SH-SY5Y (cell line): ENCODE data around the gene FLVCR2.

ENCODE experiments used
- GATA2 ChIP-seq: IDR thresholded peaks from 2 replicates; pipeline ENCODE4 v1.6.1; 2011; ENCODE audit warnings: mild to moderate bottlenecking, low read depth, low read length
- GATA3 ChIP-seq: IDR thresholded peaks from 2 replicates; pipeline ENCODE4 v1.6.1; 2011; ENCODE audit warnings: low read depth, mild to moderate bottlenecking, low read length, moderate library complexity

DNA sequence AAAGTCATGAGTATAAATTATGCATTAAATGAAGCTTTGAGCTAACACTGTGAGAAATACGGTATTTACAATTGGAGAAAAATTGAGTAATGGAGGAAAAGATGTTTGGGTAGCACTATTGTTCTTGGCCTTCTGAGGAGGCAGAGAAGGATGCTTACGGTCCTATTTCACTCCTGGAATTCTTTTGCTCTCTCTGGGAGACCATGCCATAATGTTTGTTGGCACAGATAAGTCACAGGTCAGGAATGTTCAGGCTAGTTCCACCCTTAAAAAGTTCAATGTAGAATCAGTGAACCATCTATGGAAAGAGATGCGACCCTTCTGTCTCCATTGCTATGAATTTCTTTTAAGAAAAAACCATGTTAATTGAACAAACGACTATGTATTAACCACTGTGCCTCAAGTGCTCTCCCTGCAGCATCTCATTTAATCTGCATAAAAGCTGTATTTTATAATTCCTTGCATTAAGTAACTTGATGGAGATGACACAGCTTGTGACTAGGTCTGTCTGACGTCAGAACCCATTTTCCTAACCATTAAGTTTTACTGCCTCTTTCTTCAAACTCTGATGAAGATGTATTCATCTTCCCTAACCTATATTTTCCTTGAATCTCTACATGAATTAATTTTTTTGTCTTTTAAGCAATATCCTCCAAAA is 46.6 kb upstream of the FLVCR2 start:
- no peak for TF ChIP-seq GATA3
- no peak for TF ChIP-seq GATA2
